Left ventricle myocardium inferior (tissue), 1 donor: ENCODE data around the gene FOXB2. TPM values are rescaled to one million over a fixed set of nuclear protein-coding genes. Genes with fewer than 3 reads are reported as not detected.

Source experiments
- DNase-seq: peaks from one replicate; pipeline ENCODE4 v3.0.0-alpha.2; 2020
- H3K27ac ChIP-seq: fragments of 200-600 bp; replicated peaks from 2 replicates; pipeline ENCODE4 v1.8.0; 2021
- H3K27me3 ChIP-seq: fragments of 200-600 bp; 2 replicates; pipeline ENCODE4 v1.8.0; 2021; ENCODE audit warnings: low read depth
- H3K36me3 ChIP-seq: fragments of 200-600 bp; 2 replicates; pipeline ENCODE4 v1.8.0; 2021
- H3K4me1 ChIP-seq: fragments of 200-600 bp; 2 replicates; pipeline ENCODE4 v1.8.0; 2021
- H3K4me3 ChIP-seq: fragments of 200-600 bp; 2 replicates; pipeline ENCODE4 v1.8.0; 2021; ENCODE audit warnings: mild to moderate bottlenecking, moderate library complexity
- H3K9me3 ChIP-seq: fragments of 200-600 bp; replicated peaks from 2 replicates; pipeline ENCODE4 v1.8.0; 2021
- CTCF ChIP-seq: fragments of 200-600 bp; IDR thresholded peaks from 2 replicates; pipeline ENCODE4 v1.8.0; 2021; ENCODE audit warnings: antibody characterized with exemption, mild to moderate bottlenecking, borderline replicate concordance
- intact Hi-C: fragments of 100-400 bp; cut with micrococcal nuclease; formaldehyde crosslinking; loops from one replicate; pipeline ENCODE4 v1.11.0; 2022
- total RNA-seq: library from RNA; stranded (reverse); fragmentation: NEBNext Ultra II Directional; extraction: Animal tissue kit (Norgen Biotek cat#: 25700); gene quantifications from one replicate; pipeline ENCODE4 v1.2.1, GENCODE V29; 2021
- donor health status: DM: no; HTN: yes; CAD: no; lungs with severe emphysema.

The FOXB2 gene
- total RNA-seq, 1 donor from 2014 or later, result not detected

DNA sequence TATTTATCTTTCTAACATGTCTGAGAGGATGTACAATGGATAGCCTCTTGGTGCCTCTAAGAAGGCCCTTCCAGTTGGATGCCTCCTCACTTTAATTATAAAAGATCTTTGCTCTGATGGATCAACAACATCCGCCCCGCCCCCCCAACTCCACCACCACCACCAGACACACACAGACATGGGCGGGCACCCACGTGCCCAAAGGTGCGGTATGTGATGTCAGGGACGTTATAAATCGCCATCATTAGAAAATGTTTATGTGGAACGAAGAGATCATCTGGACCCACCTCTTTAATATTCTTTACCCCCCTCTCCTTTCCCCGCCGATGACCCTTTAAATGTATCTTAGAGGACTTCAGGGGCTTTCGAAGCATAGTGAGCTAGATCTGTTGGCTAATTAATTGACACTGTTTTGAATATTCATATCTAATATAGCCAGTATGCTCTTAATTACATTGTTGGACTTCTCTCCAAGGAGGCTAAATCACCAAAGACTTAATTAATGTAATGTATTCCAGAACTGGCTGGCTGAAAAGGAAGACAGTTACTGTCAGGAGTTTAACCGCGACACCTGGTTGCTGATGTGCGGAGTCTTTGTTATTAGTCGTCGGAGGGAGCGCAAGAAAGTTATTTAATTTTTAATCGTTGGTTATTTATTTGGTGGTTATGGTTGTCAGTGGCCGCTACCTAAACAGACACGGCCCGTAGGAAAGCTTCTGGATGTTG lies 6.1 kb upstream of the FOXB2 start:
- Histone ChIP-seq H3K36me3 (no peaks in the 10 kb centered on the region), H3K27ac (no peak overlapping the region), H3K9me3 (no peaks in the 10 kb centered on the region), H3K4me3 (no peak overlapping the region), H3K4me1 (peaks cover 42% of the 10 kb centered on the region), H3K27me3 (peaks cover 100% of the 10 kb centered on the region)
- intact Hi-C loops, result no loop called here
- TF ChIP-seq CTCF, result no peak
- DNase-seq, result no peak

- no peak for TF ChIP-seq CTCF
- DNase-seq, result no peak
- H3K4me1 ChIP-seq, result peaks cover 49% of the 10 kb centered on the region
- H3K4me3 ChIP-seq, result no peak overlapping the region
- no peak overlapping the region for H3K27ac ChIP-seq
- no peaks in the 10 kb centered on the region for H3K9me3 ChIP-seq
- peaks cover 100% of the 10 kb centered on the region for H3K27me3 ChIP-seq
- intact Hi-C loops, result no loop called here
- no peaks in the 10 kb centered on the region for H3K36me3 ChIP-seq
Observed at GRCh38 chr9:77013932-77014596, 5.4 kb upstream of the FOXB2 start.

DNA sequence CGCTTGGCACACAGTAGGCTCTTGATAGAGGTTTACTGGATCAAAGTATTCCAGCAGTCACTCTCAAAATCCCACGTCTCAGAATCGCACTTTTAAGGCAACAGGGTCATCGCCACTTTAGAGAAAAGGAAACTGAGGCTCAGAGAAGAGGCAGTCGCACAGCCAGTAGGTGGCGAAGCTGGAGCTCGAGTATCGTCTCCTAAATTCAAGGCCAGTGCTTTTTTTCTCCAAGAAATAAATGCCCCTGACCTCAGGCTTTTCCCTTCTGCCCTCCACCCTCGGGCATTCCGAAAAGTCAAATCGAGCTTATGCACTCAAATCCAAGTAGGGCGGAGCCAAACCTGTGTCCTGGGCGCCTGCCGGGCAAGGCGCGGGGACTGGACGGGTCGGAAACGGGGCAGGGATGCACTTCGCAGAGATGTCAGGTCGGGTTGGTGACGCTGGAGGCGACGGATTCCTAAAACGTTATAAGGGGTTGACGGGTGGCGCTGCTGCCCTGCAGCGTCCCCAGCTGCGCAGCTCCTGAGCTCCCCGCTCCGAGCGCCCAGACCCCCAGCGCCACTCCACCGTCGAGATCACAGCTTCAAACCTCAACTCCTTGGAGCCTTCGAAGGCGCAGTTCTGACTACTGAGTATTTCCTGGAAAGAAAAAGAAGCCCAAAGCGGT lies 4.7 kb upstream of the FOXB2 start:
- no peak for TF ChIP-seq CTCF
- intact Hi-C loops, result no loop called here
- Histone ChIP-seq H3K36me3 (no peaks in the 10 kb centered on the region), H3K27ac (no peak overlapping the region), H3K27me3 (peaks cover 100% of the 10 kb centered on the region), H3K4me3 (no peak overlapping the region), H3K4me1 (peaks cover 55% of the 10 kb centered on the region), H3K9me3 (no peaks in the 10 kb centered on the region)
- no peak for DNase-seq

DNA sequence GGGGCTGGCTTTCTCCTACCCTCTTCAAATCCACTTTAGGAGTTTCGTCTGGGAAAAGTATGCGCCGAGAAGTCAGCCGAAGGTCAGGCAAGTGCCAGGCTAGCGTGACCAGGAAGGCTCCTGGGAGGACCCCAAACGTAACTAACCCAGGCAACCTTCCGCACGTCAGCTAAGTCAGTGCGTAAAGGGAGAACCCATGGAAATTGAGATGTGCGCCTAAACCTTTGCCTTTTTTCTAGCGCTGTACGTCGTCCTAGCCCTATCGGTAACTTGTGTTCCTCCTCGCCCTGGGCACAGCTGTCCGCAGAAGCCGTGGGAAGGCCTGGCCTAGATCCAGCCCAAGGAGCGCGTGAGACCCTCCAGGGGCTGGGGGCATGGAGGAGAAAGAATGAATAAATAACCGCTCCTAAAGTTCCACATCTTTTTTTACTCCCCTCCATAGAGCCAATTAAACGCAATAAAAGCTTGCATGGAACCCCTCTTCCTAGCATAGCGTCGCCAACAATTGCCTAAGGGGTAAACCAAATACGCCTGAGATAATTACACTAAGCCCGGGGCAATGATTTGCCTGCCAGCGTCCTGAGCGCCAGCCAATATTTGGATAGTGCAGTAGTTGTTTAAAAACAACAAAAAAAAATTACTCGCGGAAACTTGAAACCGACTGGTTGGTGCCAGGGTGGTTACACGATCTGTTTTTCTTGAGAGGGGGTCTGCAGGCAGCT lies 4.0 kb upstream of the FOXB2 start:
- peaks cover 60% of the 10 kb centered on the region for H3K4me1 ChIP-seq
- DNase-seq, result no peak
- no peaks in the 10 kb centered on the region for H3K36me3 ChIP-seq
- peak overlapping the region; percentile 40 for H3K4me3 ChIP-seq
- no peak overlapping the region for H3K27ac ChIP-seq
- no peak for TF ChIP-seq CTCF
- H3K27me3 ChIP-seq, result peaks cover 100% of the 10 kb centered on the region
- H3K9me3 ChIP-seq, result no peaks in the 10 kb centered on the region
- intact Hi-C loops, result no loop called here

DNA sequence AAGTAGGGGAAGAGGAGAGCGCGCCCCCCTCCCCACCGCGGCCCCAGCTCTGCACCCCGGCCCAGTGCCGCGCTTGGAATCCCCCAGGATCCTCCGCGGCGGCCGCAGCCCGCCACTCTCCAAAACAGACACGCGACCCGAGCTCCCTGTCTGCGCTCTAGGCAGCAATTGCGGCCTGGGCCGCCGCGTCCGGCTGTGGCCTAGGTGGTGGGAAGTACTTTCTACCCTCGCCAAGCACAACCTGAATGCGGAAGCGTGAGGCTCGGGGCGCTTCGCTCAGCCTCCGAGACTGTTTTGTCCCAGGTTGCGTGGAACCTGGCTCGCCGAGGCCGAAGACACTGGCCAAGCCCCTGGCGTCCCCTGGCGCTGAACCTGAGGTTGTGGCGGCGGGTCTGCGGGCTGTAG lies 3.3 kb upstream of the FOXB2 start:
- intact Hi-C loops, result no loop called here
- no peak for DNase-seq
- TF ChIP-seq CTCF, result no peak
- no peaks in the 10 kb centered on the region for H3K9me3 ChIP-seq
- no peak overlapping the region for H3K27ac ChIP-seq
- H3K36me3 ChIP-seq, result no peaks in the 10 kb centered on the region
- peaks cover 100% of the 10 kb centered on the region for H3K27me3 ChIP-seq
- H3K4me1 ChIP-seq, result peaks cover 66% of the 10 kb centered on the region
- peak overlapping the region; percentile 40 for H3K4me3 ChIP-seq
